Testis (tissue), 2 donors: ENCODE measurements around the gene BDKRB1.

Source experiments
- POLR2A ChIP-seq: fragments of 450-650 bp; IDR thresholded peaks from one replicate; pipeline ENCODE4 v1.6.1; 2017; ENCODE audit warnings: antibody characterized with exemption, mild to moderate bottlenecking, moderate library complexity
- TF ChIP-seq, protein P1 (sequence below), 3 experiments: fragments of 450-650 bp in 2 of 3; fragments of 200-600 bp in 1 of 3; sonication (generic) in 1 of 3; IDR thresholded peaks; one replicate each; pipeline ENCODE4 v1.5.1; 2016 to 2019; ENCODE audit warnings: antibody characterized with exemption in 3 of 3, mild to moderate bottlenecking in 2 of 3, moderate library complexity in 1 of 3

DNA sequence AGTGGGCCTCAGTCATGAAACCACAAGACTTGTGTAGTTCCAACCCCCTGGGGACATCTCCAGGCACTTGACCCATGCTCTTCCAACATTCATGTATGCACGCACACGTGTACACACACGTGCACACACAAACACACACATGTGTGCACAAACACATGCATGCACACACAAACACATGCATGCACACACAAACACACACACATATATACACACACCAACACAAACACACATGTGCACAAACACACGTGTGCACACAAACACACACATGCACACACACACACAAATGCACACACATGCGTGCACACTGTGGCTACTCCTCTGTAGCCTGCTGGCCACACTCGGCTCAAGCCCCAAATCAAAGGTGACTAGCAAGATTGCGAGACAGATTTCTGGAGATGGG is 28.6 kb upstream of the BDKRB1 start:
- TF ChIP-seq, protein P1, sequence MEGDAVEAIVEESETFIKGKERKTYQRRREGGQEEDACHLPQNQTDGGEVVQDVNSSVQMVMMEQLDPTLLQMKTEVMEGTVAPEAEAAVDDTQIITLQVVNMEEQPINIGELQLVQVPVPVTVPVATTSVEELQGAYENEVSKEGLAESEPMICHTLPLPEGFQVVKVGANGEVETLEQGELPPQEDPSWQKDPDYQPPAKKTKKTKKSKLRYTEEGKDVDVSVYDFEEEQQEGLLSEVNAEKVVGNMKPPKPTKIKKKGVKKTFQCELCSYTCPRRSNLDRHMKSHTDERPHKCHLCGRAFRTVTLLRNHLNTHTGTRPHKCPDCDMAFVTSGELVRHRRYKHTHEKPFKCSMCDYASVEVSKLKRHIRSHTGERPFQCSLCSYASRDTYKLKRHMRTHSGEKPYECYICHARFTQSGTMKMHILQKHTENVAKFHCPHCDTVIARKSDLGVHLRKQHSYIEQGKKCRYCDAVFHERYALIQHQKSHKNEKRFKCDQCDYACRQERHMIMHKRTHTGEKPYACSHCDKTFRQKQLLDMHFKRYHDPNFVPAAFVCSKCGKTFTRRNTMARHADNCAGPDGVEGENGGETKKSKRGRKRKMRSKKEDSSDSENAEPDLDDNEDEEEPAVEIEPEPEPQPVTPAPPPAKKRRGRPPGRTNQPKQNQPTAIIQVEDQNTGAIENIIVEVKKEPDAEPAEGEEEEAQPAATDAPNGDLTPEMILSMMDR (IDR thresholded peaks at IDR 0.05) = no peak
- no peak for TF ChIP-seq POLR2A
